GM10266 (cell line): ENCODE measurements around the gene ARHGEF12.
A peak's percentile ranks its signal among the peaks of the same experiment; 100 is the strongest.

ENCODE experiments used
- DNase-seq: peaks from one replicate; pipeline ENCODE4 v3.0.0; 2012; ENCODE audit errors: extremely low spot score
- CTCF ChIP-seq: IDR thresholded peaks from 2 replicates; pipeline ENCODE4 v1.5.1; 2012; ENCODE audit warnings: mild to moderate bottlenecking, low read depth; ENCODE audit not compliant: control insufficient read depth, insufficient read depth; ENCODE audit errors: missing control alignments

Gene ARHGEF12

DNA sequence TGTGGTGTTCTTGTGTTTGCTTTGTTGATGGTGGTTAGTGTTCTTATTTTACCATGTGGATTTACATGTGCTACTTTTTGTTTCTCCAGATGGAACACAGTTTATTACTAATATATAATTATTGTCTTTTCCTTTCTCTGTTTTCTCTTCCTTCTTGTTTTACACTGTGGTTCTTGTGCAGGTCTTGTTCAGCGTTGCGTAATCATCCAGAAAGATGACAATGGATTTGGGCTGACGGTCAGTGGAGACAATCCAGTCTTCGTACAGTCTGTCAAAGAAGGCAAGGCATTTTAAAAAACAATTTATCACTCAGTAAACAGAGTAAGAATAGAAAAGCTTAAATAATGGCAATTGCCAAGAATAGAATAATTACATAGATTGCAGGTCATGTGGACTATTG, 84.4 kb downstream of the ARHGEF12 start:
- no peak for TF ChIP-seq CTCF
- no peak for DNase-seq

DNA sequence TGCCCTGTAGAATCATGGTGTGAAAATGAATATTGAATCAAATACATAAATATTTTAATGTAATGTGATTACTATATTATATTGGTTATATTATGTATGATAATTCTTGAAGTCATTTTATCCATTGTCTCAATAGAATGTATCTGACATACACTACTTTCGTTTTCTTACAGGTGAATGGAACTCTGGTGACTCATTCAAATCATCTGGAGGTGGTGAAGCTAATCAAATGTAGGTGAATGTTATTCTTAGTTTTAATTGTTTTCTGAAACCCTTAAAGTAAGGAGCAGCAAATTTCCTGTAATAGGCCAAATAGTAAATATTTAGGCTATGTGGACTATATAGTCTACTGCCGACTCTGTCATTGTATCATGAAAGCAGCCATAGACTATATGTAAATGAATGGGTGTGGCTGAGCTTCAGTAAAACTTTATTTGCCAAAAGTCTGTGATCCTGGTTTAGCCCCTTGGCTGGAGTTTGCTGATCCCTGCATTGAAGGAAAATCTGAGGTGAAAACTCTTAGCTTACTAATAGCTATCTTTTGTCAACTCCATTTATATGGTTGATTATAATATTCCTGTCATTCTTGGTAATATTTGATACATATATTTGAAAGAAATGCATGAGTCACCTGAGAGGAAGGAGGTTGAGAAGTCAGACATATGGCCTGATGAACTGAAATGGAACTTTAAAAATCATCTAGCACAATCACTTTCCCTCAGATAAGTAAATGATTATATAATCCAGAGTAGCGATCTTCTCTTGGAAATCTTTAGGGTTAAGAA, 88.2 kb downstream of the ARHGEF12 start:
- no peak for TF ChIP-seq CTCF
- no peak for DNase-seq

- no peak for DNase-seq
- no peak for TF ChIP-seq CTCF
Measured at GRCh38 chr11:120424970-120425332, 88.7 kb downstream of the ARHGEF12 start.

- no peak for TF ChIP-seq CTCF
- no peak for DNase-seq
Measured at GRCh38 chr11:120425527-120425926, 89.3 kb downstream of the ARHGEF12 start.

DNA sequence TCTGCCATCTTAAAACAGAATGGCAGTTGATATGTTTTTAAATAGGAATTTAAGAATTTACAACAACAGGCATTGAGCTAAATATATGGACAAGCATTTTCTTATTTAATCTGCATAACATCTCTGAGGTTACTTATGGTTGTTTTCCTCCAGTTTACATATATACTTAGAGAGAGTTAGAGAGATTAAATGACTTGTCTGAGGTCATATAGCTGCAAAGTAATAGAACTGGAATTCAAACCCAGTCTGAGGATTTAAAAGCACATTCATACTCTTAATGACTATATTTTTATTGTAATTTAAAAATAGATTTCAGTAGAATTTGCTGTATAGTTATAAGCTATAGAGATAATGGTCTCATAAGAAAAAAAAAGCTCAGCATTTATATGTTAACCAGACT, 93.9 kb downstream of the ARHGEF12 start:
- DNase-seq: no peak
- no peak for TF ChIP-seq CTCF

- no peak for DNase-seq
- TF ChIP-seq CTCF: peak; percentile 10
Measured at GRCh38 chr11:120431633-120432032, 95.4 kb downstream of the ARHGEF12 start.
